Bone marrow (tissue), 2 donors: Measurements from ENCODE around the gene SORD.
A peak's percentile ranks its signal among the peaks of the same experiment; 100 is the strongest.

Experiments
- DNase-seq, 2 donors: peaks; one replicate each; lab custom pipeline; 2025; lab: John Stamatoyannopoulos, UW

SORD gene

DNA sequence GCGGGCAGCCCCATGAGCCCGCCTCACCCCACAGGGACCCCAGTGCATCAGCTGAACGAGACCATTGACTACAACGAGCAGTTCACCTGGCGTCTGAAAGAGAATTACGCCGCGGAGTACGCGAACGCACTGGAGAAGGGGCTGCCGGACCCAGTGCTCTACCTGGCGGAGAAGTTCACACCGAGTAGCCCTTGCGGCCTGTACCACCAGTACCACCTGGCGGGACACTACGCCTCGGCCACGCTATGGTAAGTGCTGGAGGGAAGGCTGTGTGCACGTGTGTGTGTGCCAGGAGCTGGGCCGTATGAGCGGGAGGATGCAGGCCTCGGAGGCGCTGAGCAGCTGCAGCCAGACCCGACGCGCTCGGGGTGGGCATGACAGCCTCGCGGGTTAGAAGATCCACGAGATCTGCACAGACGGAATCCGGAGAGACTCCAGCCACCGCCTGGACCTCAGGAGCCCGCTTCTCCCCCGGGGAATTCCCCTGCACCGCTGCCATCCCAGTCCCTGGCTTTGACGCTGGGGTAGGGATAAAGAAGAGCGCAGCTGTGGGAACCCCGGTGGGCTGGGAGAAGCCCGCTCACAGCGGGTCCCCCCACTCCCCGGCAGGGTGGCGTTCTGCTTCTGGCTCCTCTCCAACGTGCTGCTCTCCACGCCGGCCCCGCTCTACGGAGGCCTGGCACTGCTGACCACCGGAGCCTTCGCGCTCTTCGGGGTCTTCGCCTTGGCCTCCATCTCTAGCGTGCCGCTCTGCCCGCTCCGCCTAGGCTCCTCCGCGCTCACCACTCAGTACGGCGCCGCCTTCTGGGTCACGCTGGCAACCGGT is 93.7 kb downstream of the SORD start:
- no peak for DNase-seq

GRCh38 chr15:45117308-45118130 is 94.5 kb downstream of the SORD start:
- DNase-seq = no peak

DNA sequence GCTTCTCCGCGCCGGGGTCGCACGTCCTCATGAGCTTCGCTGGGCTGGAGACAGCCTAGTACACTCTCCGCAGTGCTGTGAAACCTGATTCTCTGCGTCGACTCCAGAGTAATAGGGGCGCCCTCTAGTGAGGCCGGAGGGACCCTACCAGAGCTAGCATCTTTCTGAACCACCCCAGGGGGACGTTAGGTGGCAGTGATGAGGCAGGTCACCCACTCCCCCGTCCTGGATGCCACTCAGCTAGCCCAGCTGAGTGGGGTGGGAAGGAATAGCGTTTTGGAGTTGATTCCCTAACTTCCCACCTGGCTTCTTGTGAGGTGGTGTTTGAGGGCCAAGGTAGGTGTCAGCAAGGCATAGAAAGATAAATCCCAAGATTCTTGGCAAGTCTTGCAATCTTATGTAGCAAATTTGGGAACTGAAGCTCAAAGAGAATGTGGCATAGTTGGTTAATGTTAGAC is 95.2 kb downstream of the SORD start:
- DNase-seq = peak; percentile 55 to 90

GRCh38 chr15:45118996-45119395 is 96.0 kb downstream of the SORD start:
- no peak for DNase-seq

- DNase-seq = no peak
Observed at GRCh38 chr15:45120081-45120972, 97.3 kb downstream of the SORD start.

DNA sequence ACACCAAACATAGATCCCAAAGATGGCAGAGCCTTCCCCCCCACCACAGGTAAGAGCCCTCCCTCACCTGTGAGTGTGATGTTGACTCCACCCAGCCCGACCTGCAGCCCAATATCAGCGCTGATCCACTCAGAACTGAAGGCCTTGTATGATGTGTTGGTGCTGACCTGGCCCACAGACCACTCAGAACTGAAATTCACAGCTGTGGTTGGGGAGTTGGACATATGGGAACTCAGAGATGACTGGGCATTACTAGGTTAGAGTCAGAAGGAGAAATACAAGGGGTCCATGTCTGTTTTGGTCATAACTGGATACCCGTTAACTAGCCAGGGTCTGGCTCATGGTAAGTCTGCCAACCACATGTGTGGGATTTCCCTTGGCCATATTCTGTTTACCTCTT is 98.0 kb downstream of the SORD start:
- no peak for DNase-seq

GRCh38 chr15:45121706-45122417 is 98.9 kb downstream of the SORD start:
- no peak for DNase-seq

DNA sequence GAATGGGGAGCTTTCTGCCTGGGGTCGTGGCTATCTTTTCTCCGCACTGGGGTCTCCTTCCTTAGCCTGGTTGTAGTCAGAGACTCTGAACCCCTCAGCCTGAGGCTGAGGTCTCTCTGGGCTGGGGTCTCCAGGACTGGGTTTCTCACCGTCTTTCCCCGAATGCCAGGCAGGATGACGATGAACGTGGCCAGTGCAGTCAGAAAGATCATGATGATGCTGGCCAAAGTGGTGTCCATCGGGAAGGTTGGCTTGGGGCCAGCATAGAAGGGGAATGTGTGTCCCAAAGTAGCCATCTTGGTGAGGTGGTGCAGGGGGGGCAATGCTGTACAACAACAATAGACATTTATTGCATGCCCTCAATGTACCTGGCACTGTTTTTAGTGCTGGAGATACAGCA is 99.7 kb downstream of the SORD start:
- no peak for DNase-seq

DNA sequence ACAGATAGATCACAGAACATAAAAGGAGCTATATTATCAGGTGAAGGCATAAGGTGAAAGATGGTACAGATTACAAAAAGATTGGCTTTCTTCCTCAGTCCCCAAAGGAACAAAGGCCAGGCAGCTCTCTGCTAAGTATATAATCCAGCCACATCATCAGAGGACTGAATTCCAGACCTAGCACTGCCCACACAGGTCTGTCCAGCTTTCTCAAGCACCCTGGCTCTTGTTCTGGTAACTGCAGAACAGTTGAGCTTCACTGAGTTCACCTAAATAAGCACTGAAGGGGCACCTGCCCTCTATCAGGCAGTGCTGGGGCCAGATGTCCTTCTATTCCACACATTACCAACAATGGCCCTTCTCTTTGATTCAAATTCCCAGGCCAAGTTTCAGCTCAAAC is 100.4 kb downstream of the SORD start:
- no peak for DNase-seq

DNA sequence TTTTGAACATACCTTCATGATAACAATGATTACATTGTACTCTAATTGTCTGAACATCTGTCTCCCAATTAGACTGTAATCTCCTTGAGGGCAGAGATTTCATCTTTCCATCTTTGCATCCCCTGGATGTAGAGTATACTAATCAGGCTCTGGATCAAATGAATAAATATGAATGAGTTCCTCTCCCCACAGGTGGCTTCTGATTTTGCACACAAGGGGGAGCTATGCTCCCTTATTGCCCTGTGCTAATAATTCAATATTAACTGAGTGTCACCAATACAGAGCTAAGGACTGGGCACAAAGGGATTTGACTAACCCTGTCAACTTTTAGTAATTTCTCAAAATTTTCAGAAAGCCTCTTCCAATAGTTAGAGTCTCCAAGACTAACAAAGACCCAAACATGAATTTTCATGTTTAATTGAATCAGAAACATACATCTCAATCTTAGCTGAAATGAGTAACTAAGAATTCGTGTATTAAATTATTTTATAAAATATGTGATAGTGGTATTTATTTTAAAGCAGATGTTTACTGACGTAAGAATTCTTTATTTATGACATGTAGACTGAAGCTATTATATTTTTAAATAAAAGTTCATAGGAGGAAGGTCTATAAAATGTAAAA is 103.7 kb downstream of the SORD start:
- DNase-seq = peak in 1 of 2 donors; percentile 13
